Stimulated activated CD8-positive, alpha-beta memory T cell treated with anti-CD3 and anti-CD28 coated beads, Interleukin-7, amount 100 ng/mL, for 48 hours (primary cell): ENCODE results near the gene CHRD.

Experiments used
- DNase-seq, 2 donors: peaks; one replicate each; pipeline ENCODE4 v3.0.0-alpha.2; 2020; ENCODE audit warnings: low read depth in 1 of 2; ENCODE audit errors: extremely low read depth in 1 of 2

Gene CHRD

DNA sequence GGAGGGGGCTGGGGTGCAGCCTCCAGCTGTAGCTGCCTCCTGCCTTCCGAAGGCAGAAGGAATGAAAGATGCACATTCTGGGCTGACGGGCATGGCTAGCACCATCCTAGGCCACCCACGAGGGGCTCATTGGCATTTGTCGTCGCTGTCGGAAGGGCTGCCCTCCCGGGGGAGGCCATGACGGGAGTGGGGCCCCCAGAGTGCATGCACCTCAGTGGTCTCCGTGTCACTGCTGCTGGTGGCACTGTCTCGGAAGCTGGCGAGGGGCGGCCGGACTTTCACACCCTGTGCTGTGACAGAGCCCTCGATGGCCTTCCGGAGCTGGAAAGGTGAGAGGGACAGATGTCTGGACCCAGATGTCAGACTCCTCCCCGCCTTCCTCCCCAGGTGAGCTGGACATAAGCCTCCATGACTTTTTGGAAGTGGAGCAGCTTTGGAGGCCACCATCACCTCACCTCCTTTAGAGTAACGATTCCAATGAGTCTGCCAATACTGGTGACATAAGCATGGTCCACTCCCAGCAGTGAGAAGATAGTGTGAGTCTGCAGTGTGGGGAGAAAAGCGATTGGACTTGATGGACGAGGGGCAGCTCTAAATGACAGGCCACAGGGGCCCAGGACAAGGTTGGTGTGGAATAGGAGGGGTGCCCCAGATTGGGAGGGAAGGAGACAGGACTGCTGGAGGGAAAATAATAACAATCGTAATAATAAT lies 33.2 kb upstream of the CHRD start:
- no peak for DNase-seq

DNA sequence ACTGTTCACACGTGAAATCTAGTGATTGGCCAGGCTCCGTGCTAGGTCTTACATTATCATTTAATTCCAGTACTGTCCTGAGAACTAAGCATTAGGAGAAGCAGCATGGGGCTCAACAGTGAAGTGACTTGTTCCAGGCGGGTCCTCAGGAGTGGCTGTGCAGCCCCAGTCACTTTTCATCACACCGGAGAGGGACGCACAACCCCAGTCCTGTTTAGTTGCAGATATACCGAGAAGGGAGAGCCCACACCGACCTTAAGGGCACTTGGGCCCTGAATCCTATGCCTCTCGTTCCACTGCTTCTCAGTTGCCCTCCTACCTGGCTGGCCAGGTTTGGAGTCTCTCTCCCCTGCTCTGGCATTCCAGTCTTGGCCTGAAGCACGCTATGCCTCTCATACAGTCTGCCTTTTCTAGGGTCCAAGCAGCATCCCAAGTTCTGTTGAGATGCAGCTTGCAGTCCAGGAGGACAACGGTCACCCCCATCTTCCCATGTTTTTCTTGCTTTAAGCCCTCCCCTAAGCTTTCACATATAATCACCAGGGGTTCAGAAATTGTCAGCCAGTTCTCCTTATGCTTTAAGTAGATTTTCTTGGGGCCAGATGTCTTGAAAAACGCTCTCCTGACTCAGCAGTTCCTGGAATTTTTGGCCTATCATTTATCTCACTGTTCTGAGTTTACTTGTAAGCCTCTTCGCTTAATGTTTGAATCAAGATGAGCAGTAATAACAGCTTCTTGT lies 32.4 kb upstream of the CHRD start:
- no peak for DNase-seq

DNA sequence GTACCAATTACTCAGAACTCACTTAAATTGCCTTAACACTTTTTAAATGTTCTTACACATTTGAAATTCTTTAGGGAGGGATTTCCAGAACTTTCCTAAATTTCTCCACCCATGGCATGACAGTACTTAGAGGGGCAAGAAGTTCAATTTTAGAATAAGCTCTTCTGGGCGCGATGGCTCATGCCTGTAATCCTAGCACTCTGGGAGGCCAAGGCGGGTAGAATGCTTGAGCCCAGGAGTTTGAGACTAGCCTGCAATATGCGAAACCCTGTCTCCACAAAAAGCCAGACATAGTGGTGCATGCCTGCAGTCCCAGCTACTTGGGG lies 31.8 kb upstream of the CHRD start:
- DNase-seq = no peak

DNA sequence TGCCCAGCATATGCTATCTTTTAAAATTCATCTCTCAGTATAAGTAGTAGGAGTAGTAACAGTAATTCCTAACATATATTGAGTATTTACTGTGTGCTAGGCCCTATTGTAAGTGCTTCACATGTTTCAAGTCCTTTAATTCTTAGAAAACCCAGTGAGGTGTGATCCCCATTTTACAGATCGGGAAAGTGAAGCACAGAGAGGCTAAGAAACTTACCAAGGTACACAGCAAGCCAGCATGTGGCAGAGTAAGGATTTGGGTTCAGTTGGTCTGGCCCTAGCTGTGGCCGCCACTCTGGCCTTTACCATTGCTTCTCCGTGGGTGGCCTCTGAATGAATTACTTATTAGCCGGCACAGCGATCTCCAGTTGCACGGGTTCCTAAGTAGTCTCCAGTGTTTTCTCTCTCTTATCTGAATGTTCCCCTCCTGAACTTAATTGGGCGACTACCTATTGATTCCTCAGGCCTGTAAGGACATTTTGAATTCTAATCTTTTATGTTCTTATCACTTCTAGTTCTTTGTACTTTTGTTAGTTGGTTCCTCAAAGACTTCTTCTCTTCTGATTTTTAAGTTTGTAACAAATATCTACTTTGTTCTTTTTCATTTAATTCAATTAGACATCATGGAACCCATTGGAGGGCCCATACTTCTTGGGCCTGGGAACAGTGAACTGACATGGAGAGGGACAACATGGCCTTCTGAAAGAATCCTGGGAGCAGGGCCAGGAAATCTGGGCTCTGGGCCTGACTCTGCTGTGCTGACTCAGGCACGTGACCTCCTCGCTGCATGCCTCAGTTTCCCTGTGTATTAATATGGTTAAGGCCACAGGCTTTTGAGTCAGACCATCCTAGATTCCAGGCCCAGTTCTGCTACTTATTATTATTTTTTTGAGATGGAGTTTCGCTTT lies 30.0 kb upstream of the CHRD start:
- DNase-seq = no peak

GRCh38 chr3:184350618-184351017 lies 29.2 kb upstream of the CHRD start:
- DNase-seq = no peak

DNA sequence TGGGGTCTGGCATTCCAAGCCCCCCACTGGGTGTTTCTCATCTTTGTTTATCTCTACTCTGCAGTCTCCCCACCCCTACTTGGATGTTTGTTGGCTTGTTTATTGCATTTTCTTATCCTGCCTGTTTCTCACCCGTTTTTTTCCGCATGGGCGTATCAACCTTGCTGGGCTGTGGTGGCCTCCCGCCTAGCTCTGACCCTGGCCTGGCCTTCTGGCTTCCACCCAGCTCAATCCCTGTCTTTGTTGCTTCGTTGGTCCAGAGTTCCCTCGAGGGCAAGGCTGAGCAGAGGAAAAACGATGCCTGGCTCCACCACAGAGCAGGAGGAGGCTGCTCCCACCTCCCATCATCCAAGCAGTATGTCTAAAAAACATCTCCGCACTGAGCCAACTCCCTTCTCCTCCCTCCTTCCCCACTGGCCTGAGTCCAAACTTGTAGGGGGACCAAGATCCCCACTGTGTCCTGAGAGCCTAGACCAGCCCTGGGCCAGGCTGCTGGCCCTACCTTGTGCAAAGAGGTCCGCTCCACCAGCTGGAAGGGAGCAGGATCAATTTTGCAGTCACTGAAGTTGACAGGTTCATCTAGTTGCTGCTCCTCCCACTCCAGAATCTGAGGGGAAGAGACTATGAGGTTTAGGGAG lies 28.2 kb upstream of the CHRD start:
- no peak for DNase-seq

DNA sequence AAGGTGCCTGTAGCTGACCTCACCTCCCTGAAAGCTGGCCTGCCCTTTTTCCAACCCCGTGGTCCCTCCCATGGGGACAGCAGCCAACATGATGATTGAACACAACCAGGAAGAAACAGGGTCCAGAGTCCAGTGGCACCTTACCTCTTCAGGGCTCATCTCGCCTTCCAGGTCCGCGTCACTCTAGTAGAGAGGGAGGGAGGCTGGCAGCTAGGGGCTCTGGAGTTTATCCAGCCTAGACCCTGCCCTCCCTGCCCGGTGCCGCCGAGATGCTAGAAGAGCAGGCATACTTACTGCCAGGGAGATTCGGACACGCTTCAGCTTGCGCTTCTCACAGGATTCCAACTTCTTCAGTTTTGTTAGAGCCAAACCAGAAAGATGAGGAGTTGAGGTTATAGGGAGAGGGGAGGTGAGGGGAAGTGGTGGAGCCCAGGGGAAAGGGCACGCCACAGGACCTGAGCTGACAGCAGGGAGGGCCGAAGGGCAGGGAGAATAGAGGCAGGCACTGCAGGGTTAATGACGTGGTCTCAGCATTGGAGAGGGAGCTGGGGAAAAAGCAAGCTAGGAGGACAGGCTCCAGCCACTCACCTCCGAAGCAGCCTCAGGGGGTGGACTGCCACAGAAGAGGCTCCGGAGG lies 27.6 kb upstream of the CHRD start:
- DNase-seq = no peak

DNA sequence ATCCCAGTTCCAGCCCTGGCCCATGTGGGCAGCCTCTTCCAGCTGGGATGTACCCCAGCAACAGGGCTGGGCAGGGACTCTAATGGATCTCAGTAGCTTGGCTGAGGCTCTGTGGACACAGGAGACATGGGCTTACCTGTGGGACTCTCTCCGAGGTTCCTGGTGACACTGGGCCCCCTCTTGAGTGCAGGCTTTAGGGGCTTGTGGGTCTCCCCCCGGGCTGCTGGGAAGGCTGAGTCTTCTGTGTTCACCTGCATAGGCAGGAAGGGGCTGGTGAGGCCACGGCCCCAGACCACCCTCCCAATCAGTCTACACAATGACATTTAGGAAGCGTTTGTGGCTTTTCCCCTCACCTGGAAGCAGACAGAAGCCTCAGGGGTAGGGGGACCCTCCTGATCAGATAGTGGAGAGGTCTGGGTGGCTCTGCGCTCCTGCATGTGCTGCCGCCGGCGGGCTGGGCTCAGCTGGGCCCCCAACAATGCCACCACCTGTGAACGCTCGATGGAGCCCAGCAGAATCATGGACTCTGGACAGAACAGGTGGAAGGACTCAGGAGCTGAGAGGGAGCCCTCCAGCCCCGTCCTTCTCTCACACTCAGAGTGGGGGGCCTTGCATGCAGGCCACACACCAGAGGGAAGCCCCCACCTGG lies 26.8 kb upstream of the CHRD start:
- no peak for DNase-seq

- DNase-seq = no peak
These were observed 26.3 kb upstream of the CHRD start for GRCh38 chr3:184353546-184353941.

- peak in 1 of 2 donors; percentile 51 for DNase-seq
These were observed 25.6 kb upstream of the CHRD start for GRCh38 chr3:184354121-184354728.

- no peak for DNase-seq
These were observed 25.1 kb upstream of the CHRD start for GRCh38 chr3:184354754-184355153.

DNA sequence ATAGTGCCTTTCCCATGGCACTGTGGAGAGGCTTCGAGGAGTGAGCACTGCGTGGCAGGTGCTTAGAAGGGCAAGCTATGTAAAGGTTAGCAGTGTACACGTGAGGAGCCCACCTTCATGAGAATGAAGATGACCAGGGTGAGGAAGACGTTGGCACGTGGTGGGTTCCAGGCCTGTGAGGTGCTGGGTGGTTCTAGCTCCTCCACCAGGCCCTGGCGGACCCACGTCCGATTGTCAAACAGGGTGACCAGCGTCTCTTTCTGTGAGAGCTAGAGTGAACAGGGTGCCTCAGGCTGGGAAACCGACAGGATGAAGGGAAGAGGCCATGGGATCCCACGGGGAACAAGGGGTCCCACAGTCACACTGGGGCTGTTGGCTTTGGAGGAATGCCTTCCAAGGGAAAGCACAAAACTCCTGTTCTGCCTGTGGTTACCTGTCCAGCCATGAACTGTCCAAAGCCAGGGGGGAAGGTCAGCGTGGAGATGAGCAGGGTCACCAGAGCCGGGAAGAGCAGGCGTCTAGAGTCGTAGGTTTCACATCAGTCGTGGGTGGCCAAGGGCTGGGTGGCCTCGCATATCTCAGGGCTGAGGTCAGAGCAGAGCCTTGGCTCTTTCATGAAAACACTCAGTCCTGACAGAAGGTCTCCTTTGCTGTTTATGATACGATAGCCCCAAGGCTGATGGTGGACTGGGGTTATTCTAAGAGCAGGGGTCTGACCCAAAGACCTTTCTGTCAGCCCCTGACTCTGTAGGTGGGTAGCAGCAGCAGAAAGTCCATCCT lies 24.4 kb upstream of the CHRD start:
- no peak for DNase-seq

DNA sequence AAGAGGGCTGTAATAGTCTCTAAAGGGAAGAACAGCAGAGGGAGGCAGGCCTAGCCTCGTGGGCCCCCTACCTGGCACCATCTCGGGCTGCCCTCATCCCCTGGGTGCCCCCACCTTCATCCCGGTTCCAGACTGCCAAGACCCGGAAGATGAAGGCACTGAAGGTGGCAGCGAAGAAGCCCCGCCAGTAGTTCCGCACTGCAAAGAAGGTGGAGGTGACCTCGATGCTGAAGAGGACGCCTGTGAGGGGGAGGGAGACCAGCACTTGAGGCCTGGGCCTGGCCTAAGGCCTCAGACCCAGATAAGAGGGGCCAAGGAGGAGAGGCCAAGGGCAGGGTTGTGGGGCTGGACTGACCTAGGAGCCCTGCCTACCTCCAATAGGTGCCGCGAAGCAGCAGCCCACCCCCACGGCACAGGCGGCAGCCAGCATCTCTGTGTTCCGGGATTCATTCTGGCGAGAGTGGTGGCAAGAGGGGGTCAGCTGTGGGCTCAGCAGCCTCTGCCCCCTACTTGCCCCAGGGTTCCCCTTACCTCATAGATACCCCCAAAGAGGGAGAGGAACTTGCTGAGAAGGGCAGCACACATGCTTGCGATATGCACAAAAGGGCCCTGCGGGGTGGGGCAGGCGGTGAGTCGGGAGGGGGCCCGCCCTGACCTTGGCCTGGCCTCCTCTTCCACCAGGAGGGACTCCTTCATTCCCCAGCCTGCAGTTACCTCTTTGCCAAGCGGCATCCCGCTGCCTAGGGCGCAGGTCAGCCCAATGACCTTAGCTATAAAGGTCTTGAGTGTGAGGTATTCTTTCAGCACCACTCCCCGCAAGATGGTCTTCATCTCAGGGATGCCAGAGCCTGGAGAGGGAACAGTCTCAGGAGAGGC lies 22.4 kb upstream of the CHRD start:
- no peak for DNase-seq

- DNase-seq = no peak
These were observed 21.6 kb upstream of the CHRD start for GRCh38 chr3:184358124-184358767.

DNA sequence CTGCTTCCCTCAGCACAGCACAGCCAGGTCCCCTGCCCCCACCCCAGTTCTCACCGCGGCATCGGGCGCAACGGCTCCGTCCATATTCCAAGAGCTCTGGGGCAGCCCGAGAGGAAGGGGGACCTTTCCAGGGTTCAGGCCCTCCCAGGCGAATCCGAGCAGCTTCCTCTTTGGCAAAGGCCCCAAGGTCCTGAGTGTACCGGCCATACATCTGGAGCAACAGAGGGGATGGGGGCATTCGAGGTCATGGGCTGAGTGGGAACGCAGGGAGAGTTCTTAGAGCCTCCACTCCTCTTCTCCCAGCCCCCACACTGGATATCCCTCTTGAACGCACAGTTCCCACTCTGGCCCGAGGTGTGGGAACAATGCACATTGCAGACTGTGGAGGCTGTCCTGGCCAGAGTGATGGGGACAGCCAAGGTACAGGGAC lies 20.9 kb upstream of the CHRD start:
- DNase-seq = no peak

DNA sequence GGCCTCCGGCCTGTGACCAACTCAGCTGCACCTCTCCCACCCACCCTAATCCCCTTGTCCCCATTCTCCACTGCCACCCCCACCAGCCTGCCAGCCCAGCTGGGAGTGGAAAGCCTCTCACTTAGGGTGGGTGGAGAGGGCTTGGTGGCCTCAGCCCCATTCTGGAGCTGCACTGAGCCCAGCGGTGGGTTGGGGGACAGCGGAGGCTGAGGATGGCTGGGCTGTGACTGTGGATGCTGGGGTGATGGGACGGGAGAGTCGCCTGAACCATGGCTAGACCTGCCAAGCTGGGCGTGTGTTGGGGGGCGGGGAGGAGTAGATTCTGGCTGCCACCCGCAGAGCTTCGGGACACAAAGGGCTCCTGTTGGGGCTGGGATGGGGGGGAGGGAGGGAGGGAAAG lies 20.2 kb upstream of the CHRD start:
- DNase-seq = no peak

GRCh38 chr3:184360070-184360928 lies 19.6 kb upstream of the CHRD start:
- no peak for DNase-seq
